Activated CD8-positive, alpha-beta memory T cell treated with anti-CD3 and anti-CD28 coated beads, Interleukin-2, amount 10 ng/mL, durations not matched to agents 7 days and 5 days (primary cell): ENCODE data around the gene PLEKHA6. TPM values are rescaled to one million over a fixed set of nuclear protein-coding genes. Genes with fewer than 3 reads are reported as not detected.
A peak's percentile ranks its signal among the peaks of the same experiment; 100 is the strongest.

Experiments
- ATAC-seq: fragments of 150-1000 bp; cut with Tn5 transposase; one replicate; pipeline ENCODE4 v1.10.0; 2021; ENCODE audit warnings: moderate library complexity
- CTCF ChIA-PET: fragments of 350-600 bp; sonication (Branson Sonifier 250); formaldehyde crosslinking; loops from one replicate; lab custom pipeline; 2021; ENCODE audit warnings: antibody characterized with exemption; lab: Charles Lee
- DNase-seq: peaks from one replicate; pipeline ENCODE4 v3.0.0-alpha.2; 2020
- H3K27ac Mint-ChIP-seq: one replicate; pipeline ENCODE4 v1.8.0; 2021; ENCODE audit warnings: mild to moderate bottlenecking, mixed read lengths
- H3K27me3 Mint-ChIP-seq: one replicate; pipeline ENCODE4 v1.8.0; 2021; ENCODE audit warnings: mixed read lengths
- H3K36me3 Mint-ChIP-seq: one replicate; pipeline ENCODE4 v1.8.0; 2021; ENCODE audit warnings: mild to moderate bottlenecking, mixed read lengths
- H3K4me1 Mint-ChIP-seq: one replicate; pipeline ENCODE4 v1.8.0; 2021; ENCODE audit warnings: mixed read lengths
- H3K4me3 Mint-ChIP-seq: one replicate; pipeline ENCODE4 v1.8.0; 2021; ENCODE audit warnings: mild to moderate bottlenecking, moderate library complexity, mixed read lengths
- H3K9me3 Mint-ChIP-seq: one replicate; pipeline ENCODE4 v1.8.0; 2022; ENCODE audit warnings: low read depth, mixed read lengths
- total RNA-seq, 2 experiments: library from RNA; stranded (reverse); gene quantifications; one replicate each; pipeline ENCODE4 v1.2.3, GENCODE V29; 2021

The PLEKHA6 gene
- total RNA-seq, 2 experiments from 2014 or later = 0.02 to 0.29 TPM

DNA sequence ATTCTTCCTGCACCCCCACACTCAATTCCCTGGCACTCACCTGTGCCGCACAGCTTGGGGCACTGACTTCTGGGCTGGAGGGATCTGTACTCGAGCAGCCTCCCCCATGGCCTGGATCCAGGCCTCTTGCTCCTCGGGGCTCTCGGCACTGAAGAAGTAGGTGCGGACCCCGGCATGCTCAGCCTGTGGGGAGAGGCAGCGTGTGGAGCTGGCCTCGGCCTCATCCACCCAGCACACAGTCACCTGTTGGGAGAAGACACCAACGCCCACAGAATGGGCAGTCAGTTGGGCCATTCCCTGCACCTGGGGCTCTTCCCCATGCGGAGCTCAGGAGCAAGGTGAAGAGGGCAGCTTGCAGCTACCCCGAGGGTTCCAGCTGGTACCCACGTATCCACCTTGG, 98.5 kb downstream of the PLEKHA6 start:
- H3K9me3 Mint-ChIP-seq = no peaks in the 10 kb centered on the region
- H3K4me1 Mint-ChIP-seq = no peaks in the 10 kb centered on the region
- H3K4me3 Mint-ChIP-seq = no peak overlapping the region
- H3K36me3 Mint-ChIP-seq = no peaks in the 10 kb centered on the region
- CTCF ChIA-PET = interaction anchor here (1.0 kb wide), 1 partner anchor 102 kb away, joined by 3 read pairs; no protein-coding TSS in a partner anchor
- H3K27ac Mint-ChIP-seq = no peak overlapping the region
- no peak for DNase-seq
- no peak for ATAC-seq
- H3K27me3 Mint-ChIP-seq = peaks cover 3% of the 10 kb centered on the region

DNA sequence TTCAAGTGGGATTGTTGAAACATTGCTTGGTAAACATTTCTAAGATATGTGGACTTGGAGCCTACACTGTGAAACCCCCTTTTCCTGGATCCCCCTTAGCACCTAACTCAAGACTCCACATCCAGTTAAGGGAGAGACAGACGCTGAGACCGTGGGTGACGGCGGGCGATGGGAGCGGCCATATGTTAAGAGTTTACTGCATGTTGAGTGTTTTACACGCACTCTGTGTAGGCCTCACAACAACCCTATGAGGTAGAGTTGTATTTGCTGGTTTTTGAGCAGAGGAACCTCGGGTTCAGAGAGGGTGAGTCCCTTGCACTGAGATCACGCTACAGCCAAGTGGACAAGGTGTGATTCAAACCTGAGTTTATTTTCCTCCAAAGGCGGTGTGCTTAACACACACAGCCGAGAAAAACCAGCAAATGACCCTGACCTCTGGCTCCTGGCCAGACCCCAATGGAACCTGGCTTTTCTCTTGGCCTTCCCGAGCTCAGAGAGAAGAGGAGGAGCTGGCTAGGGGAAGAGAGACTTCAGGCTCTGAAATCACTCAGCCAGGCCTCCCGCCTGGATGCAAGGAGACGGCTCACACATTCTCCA, 99.0 kb downstream of the PLEKHA6 start:
- peaks cover 3% of the 10 kb centered on the region for H3K27me3 Mint-ChIP-seq
- H3K4me1 Mint-ChIP-seq = no peaks in the 10 kb centered on the region
- no peak overlapping the region for H3K4me3 Mint-ChIP-seq
- H3K27ac Mint-ChIP-seq = no peak overlapping the region
- no peaks in the 10 kb centered on the region for H3K36me3 Mint-ChIP-seq
- H3K9me3 Mint-ChIP-seq = no peaks in the 10 kb centered on the region
- CTCF ChIA-PET = interaction anchor here (3.3 kb wide), 1 partner anchor 102 kb away, joined by 31 read pairs; no protein-coding TSS in a partner anchor
- ATAC-seq (no peak), DNase-seq (no peak)

DNA sequence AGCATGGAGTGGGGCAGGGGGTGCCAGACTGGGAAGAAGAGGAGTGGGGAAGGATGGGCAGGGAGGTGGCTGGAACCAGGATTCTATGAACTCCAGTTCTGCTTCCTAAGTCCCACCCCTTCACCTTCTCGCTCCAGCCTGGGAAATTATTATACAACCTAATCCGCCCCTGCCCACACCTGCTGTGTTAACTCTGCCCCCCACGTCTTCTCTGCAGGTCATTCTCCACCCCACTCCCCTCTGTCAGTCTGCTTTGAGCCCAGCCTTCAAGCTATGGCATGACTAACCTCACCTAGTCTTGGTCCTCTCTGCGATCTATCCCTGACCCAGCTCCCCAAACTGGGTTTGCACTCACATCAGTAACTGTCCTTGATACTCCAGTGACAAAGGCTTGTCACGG, 99.9 kb downstream of the PLEKHA6 start:
- Mint-ChIP-seq H3K27me3 (peaks cover 3% of the 10 kb centered on the region), H3K4me3 (no peak overlapping the region), H3K9me3 (no peaks in the 10 kb centered on the region), H3K27ac (no peak overlapping the region), H3K4me1 (no peaks in the 10 kb centered on the region), H3K36me3 (no peaks in the 10 kb centered on the region)
- CTCF ChIA-PET = interaction anchor here (1.1 to 3.3 kb wide), 4 partner anchors 24 to 103 kb away, joined by 3 to 31 read pairs (median 3); no protein-coding TSS in a partner anchor
- ATAC-seq (no peak), DNase-seq (no peak)

DNA sequence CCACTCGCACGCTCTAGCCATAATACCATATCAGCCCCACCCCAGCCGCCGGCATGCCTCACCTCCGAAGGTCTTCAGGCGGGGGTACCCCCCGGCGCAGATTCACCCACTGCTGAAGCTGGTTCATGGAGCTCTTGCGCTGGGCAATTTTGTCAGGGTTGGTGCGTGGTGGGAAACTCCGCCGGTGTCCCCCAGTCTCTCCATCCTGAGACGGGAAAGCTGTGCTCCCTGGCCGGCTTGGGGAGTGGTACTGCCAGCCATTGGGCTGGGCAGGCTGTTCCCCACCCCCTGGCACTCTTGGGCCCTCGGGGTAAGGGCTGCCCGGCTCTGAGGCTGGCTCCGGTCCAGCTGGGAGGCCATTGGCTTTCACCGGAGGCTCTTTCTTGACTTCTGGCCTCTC, 100.5 kb downstream of the PLEKHA6 start:
- CTCF ChIA-PET = interaction anchor here (0.7 to 3.3 kb wide), 10 partner anchors 13 to 139 kb away, joined by 3 to 31 read pairs (median 3); partner anchors contain the start of gene PLEKHA6
- Mint-ChIP-seq H3K4me1 (no peaks in the 10 kb centered on the region), H3K4me3 (no peak overlapping the region), H3K27me3 (peaks cover 3% of the 10 kb centered on the region), H3K27ac (no peak overlapping the region), H3K9me3 (no peaks in the 10 kb centered on the region), H3K36me3 (no peaks in the 10 kb centered on the region)
- ATAC-seq = no peak
- DNase-seq = no peak

DNA sequence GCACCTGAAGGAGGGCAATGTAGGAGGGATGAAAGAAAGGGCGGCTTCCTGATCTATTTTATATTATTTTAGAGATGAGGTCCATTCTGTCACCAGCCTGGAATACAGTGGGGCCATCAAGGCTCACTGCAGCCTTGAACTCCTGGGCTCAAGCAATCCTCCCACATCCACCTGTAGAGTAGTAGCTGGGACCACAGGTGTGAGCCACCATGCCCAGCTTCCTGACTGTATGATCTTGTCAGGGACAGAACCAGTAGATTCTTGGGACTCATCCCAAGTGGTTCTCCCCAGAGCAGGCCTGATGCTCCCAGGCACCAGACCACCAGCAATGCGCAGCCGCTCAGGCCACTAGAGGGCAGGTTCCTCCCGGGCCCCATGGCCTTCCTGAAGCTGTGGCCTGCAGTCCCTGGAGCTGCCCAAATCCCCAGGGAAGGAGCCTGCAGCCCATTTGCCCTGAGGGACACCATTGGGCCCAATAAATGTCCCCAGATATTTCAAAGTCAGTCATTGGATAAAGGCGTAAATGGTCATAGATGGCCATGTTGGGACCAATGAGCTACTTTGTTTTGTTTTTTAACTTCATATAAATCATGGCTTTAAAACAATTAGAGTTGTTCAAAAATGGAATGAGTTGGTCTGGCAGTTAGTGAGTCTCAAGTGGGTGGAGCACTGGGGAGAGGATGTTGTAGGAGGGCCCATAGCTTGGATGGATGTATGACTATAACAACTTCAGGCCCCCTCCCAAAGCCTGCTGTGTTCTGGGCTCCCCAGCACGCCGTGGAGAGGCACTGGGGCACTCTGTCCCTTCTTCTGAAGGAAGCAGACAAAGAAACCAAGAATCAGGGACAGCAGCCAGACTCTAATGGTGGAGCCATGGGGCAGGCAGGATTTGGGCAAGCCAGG, 101.3 kb downstream of the PLEKHA6 start:
- no peak overlapping the region for H3K4me3 Mint-ChIP-seq
- CTCF ChIA-PET = interaction anchor here (0.7 to 3.3 kb wide), 13 partner anchors 12 to 140 kb away, joined by 3 to 31 read pairs (median 3); partner anchors contain the start of gene PLEKHA6
- H3K27ac Mint-ChIP-seq = no peak overlapping the region
- peak; percentile 44 for DNase-seq
- H3K27me3 Mint-ChIP-seq = peaks cover 3% of the 10 kb centered on the region
- no peaks in the 10 kb centered on the region for H3K4me1 Mint-ChIP-seq
- no peaks in the 10 kb centered on the region for H3K9me3 Mint-ChIP-seq
- H3K36me3 Mint-ChIP-seq = no peaks in the 10 kb centered on the region
- peak; percentile 51 for ATAC-seq

DNA sequence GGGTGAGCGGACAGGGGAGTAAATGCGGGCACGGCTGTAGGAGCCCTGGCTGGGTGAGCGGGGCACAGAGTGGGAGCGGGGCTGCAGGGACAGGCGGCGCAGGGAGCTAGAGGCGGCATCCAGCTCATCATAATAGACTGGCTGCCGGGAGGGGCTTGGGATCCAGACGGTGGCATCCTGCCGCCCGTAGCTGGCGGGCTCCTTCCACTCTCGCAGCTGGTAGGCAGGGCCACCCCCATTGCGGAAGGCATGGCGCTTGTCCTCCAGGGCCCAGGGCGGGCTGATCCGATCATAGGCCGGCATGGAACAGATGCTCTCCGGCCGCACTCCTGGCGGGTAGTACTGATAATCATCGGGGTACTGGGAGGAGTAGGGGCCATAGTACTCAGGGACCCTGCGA, 102.3 kb downstream of the PLEKHA6 start:
- no peak for ATAC-seq
- H3K4me3 Mint-ChIP-seq = no peak overlapping the region
- no peaks in the 10 kb centered on the region for H3K4me1 Mint-ChIP-seq
- peaks cover 3% of the 10 kb centered on the region for H3K27me3 Mint-ChIP-seq
- CTCF ChIA-PET = interaction anchor here (3.3 kb wide), 1 partner anchor 106 kb away, joined by 31 read pairs; no protein-coding TSS in a partner anchor
- H3K9me3 Mint-ChIP-seq = no peaks in the 10 kb centered on the region
- no peak overlapping the region for H3K27ac Mint-ChIP-seq
- DNase-seq = no peak
- H3K36me3 Mint-ChIP-seq = no peaks in the 10 kb centered on the region

DNA sequence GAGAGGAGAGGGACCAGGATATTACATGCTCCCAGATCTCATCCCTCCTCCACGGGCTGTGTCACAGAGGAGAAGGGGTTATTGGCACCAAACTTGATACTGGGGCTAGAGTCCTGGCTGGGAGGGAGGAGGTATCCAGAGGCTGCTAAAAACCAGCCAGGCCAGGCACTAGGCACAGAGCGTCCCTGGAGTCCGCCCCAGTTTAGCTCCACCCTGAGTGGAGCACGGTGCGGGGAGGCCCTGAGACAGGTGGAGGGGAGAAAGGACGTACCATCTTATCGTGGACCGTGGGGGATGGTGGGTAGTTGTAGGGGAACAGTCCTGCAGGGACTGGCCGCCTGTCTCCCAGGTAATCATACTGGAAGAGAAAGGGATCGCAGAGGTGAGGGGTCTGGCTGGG, 103.2 kb downstream of the PLEKHA6 start:
- no peaks in the 10 kb centered on the region for H3K36me3 Mint-ChIP-seq
- ATAC-seq (no peak), DNase-seq (no peak)
- H3K27me3 Mint-ChIP-seq = peaks cover 3% of the 10 kb centered on the region
- H3K4me1 Mint-ChIP-seq = no peaks in the 10 kb centered on the region
- H3K9me3 Mint-ChIP-seq = no peaks in the 10 kb centered on the region
- no peak overlapping the region for H3K27ac Mint-ChIP-seq
- H3K4me3 Mint-ChIP-seq = no peak overlapping the region
- CTCF ChIA-PET = no interaction called here

DNA sequence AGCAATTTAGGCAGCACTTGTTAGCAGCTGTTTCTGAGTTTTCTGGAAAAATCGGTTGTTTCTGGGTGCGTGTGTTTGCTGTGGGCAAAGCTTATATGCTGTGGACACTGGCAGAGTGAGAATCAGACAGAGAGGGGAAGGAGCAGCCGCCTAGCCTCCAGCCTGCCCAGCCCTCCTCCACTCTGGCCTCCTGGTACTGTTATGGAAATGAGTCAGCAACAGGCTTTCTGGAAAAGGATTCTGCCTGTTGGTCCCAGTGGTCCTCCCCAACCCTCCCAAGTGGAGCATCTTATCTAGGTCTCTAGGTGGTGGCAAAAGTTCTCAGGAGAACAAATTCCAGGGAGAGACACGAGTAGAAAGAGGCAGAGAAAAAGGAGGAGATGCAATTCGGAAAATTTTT, 103.8 kb downstream of the PLEKHA6 start:
- CTCF ChIA-PET = no interaction called here
- no peaks in the 10 kb centered on the region for H3K9me3 Mint-ChIP-seq

DNA sequence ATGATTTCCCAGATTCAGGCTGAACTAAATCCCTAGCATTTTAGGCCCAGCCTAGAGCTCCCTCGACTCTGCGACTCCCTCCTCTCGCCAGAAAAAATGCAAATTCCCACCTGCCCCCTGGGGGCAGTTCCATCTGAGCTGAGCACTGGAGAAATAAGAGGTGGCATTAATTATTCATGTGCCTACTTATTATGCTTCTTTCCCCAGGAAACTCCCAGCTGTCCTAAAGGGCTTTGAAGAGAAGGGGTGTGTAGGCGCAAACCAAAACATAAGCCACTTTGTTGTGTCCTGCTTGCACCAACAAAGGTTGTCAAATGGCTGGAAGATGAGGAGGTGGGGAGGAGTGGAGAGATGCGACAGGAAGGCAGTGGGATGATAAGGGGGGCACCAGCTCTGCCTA, 104.5 kb downstream of the PLEKHA6 start:
- CTCF ChIA-PET = interaction anchor here (1.1 kb wide), 1 partner anchor 48 kb away, joined by 3 read pairs; no protein-coding TSS in a partner anchor
- no peak overlapping the region for H3K27ac Mint-ChIP-seq
- DNase-seq = no peak
- H3K4me1 Mint-ChIP-seq = no peaks in the 10 kb centered on the region
- no peak for ATAC-seq
- no peaks in the 10 kb centered on the region for H3K9me3 Mint-ChIP-seq
- H3K4me3 Mint-ChIP-seq = no peak overlapping the region
- H3K27me3 Mint-ChIP-seq = peaks cover 3% of the 10 kb centered on the region
- no peaks in the 10 kb centered on the region for H3K36me3 Mint-ChIP-seq

More for the DNA sequence above, 103.8 kb downstream of the PLEKHA6 start:
- no peak overlapping the region for H3K27ac Mint-ChIP-seq
- H3K27me3 Mint-ChIP-seq = peaks cover 3% of the 10 kb centered on the region
- no peaks in the 10 kb centered on the region for H3K36me3 Mint-ChIP-seq
- DNase-seq (no peak), ATAC-seq (no peak)
- H3K4me1 Mint-ChIP-seq = no peaks in the 10 kb centered on the region
- no peak overlapping the region for H3K4me3 Mint-ChIP-seq

DNA sequence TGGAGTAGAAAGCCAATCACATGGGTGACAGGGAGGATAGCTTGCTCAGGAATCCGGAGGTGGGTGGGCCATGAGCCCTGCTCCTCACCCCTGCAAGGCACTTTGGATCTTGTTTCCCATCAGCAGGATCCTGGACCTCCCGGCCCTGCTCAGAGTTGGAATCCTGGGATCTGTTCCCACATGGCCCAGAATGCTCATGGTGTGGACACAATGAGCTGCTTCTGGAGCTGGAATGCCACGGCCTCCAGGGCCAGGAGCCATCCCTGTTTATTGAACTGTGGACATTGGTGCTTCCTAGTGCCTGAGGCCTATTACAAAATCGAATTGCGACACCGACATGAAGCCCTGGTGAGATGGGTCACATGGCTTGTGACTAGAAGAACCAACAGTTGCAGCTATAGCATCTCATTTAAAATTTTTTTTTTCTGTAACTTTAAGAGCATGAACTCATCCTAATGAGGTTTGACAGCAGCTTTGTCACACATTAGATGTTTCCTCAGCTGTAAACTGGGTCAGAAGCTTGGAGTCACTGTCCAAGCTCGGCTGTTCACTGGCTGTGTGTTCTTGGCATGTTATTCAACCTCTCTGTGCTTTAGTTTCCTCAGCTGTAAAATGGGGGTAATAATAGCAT, 105.6 kb downstream of the PLEKHA6 start:
- H3K27me3 Mint-ChIP-seq = peaks cover 3% of the 10 kb centered on the region
- no peak overlapping the region for H3K27ac Mint-ChIP-seq
- no peaks in the 10 kb centered on the region for H3K9me3 Mint-ChIP-seq
- no peak for DNase-seq
- CTCF ChIA-PET = interaction anchor here (0.7 to 1.5 kb wide), 4 partner anchors 47 to 107 kb away, joined by 3 to 4 read pairs (median 3); no protein-coding TSS in a partner anchor
- no peaks in the 10 kb centered on the region for H3K36me3 Mint-ChIP-seq
- no peaks in the 10 kb centered on the region for H3K4me1 Mint-ChIP-seq
- ATAC-seq = no peak
- H3K4me3 Mint-ChIP-seq = no peak overlapping the region

DNA sequence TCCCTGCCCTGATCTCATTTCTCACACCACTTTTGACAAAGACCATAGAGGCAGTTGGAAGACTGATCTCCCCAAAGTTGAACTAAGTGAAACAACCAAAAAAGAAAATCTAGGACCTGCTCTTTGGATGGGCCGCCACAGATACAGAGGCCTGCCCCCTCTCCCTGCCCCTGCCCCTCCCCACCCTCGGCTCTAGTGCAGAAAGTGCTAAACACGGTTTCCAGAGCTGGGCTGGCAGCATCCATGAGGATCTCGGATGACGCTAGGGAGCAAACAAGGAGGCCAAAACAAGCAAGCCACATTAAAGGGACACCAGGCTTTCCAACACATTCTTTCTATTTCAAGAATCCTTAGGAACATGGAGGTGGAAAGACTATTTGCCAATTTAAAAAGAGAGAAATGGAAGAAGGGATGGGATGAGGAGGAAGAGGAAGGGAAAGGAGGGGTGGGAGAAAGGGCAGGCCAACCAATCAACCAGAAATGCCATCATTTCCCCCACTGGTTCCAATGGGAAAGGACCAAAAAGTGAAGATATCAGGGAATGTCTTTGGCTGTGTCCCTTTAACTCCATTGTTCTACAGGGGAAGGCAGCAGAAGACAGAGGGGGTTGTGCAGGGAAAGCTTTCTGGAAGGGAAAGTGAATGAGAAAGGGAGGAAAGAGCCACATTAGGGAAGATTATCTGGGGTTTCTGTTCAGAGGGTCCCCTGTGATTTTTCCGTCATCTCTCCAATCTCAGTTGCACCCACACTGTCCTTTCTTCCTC, 107.6 kb downstream of the PLEKHA6 start:
- Mint-ChIP-seq H3K4me3 (no peak overlapping the region), H3K27me3 (peaks cover 3% of the 10 kb centered on the region), H3K9me3 (no peaks in the 10 kb centered on the region), H3K4me1 (no peaks in the 10 kb centered on the region), H3K36me3 (no peaks in the 10 kb centered on the region), H3K27ac (no peak overlapping the region)
- no peak for ATAC-seq
- CTCF ChIA-PET = no interaction called here
- DNase-seq = no peak

DNA sequence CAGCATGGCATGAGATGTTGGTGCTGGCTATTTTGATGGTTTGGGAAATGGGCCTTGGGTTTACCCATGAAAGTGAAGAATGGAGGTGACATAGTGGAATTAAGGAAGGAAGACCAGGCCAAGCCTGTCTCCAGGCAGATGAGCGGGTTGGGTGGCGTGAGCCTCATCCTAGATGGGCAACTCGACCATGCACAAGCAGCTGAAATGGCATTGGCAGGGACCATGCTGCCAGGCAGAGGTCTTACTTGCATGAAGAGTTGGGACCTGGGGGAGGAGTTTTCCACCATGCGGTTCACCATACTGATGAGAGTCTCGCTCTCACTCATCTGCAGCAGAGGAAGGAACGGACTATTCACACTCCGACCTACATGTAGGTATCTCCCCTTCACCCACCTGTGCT, 108.4 kb downstream of the PLEKHA6 start:
- H3K4me3 Mint-ChIP-seq = no peak overlapping the region
- CTCF ChIA-PET = no interaction called here

More for the DNA sequence above, 108.4 kb downstream of the PLEKHA6 start:
- Mint-ChIP-seq H3K27ac (no peak overlapping the region), H3K9me3 (no peaks in the 10 kb centered on the region), H3K4me1 (no peaks in the 10 kb centered on the region), H3K27me3 (peaks cover under 1% of the 10 kb centered on the region), H3K36me3 (no peaks in the 10 kb centered on the region)
- DNase-seq = no peak
- ATAC-seq = no peak
